Renal pelvis (tissue), 4 donors: ENCODE measurements around the gene RTN1. TPM values are rescaled to one million over a fixed set of nuclear protein-coding genes. Genes with fewer than 3 reads are reported as not detected.
A peak's percentile ranks its signal among the peaks of the same experiment; 100 is the strongest.

ENCODE experiments used
- DNase-seq: peaks from one replicate; pipeline ENCODE4 v3.0.0-alpha.2; 2013
- polyA plus RNA-seq, 3 donors: library from polyadenylated mRNA; unstranded; fragments of 120-200 nt; gene quantifications; one replicate each; pipeline ENCODE4 v1.2.1, GENCODE V29; 2013; ENCODE audit not compliant: insufficient read length in 3 of 3

RTN1 gene
- polyA plus RNA-seq, 3 donors: 2.5 to 4.3 (median 2.9) TPM

DNA sequence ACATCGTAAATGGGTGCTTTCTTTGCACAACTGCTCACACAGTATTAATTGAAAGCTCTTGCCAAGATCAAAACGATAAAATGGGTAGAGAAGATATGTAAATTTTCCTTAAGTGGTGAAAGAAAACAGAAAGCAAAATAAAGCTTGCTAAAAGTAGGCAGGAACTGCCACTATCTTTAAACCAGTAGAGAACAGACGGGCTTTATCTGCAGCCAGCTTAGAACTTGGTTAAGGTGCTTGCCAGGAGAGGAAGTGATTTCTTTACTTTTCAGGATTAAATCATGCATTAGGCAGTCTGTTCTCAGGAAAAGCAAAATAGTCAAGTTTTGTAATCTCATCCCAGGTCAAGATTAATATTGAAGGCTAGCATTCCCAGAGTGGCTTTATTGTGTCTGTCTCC is 237.1 kb downstream of the RTN1 start:
- no peak for DNase-seq

GRCh38 chr14:59632381-59632780 is 238.2 kb downstream of the RTN1 start:
- no peak for DNase-seq

DNA sequence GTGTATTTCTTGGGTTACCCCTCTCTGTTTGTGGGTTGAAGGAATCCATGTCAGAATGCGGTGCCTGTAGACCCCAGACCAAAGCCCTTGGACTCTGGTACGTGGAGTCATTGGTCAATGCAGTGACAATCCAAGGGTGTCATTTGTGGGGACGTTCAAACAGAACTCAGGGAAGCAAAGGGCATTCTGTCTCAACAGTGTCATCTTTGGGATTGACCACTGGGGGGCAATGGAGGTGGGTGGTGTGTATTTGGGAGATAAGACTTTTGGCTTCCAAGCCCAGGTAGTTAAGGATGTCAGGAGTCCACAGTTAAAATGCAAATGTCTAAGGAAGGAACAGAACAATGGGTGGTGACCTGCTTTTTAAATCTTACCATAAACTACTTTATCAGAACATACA is 239.3 kb downstream of the RTN1 start:
- no peak for DNase-seq

DNA sequence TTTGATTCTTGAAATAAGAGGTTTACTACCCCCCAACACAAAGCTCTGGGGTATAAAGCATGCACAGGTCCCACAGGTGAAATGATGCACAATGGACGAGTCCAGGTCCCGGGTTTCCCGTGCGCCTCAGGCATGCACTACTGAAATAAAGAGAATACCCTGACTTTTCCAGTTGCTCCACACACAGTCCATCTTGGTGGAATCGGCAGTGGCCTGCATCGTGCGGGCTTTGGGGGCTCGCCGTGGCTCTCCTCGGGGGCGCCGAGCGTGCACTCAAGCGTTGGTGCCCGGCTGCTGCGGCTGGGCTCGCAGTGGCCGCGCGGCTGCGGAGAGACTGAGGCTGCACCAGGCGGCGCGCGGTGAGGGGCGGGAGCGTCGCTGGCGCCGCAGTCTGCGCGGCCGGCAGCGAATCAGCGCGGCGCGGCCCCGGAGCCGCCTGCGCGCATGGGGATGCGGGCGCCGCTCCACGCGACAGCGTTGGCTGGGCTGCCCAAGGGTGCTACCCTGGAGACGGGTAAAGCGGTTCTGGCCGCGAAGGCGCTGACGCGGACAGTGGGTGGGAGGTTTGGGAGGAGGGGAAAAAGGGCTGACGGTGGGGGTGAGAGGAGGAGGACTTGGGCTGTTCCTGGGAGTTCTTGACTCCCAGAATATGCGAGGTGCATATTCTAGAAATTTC is 240.2 kb downstream of the RTN1 start:
- DNase-seq: peak; percentile 12

- DNase-seq: no peak
Observed at GRCh38 chr14:59629444-59630287, 240.9 kb downstream of the RTN1 start.

DNA sequence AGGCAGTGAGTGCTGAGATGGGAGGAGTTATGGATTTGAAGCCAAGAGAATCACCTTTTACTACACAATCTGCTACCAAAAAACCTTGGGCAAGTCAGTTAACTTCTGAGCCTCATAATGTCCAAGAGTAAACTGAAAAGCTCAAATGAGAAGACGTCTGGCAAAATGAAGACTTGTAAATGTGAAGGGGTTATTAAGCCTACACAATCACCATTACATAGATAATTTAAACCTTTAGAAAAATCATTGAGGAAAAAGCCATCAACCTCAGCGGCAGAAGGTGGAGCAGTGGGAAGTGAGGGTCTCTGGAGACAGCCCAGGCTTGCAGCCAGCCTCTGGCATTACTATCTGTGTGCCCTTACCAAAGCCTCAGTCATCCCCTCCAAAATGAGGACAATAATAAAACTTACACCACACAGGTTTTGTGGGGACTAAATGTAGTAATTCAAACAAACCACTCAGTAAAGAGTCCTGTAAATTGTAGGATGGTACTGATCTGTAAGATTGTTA is 243.5 kb downstream of the RTN1 start:
- DNase-seq: no peak

DNA sequence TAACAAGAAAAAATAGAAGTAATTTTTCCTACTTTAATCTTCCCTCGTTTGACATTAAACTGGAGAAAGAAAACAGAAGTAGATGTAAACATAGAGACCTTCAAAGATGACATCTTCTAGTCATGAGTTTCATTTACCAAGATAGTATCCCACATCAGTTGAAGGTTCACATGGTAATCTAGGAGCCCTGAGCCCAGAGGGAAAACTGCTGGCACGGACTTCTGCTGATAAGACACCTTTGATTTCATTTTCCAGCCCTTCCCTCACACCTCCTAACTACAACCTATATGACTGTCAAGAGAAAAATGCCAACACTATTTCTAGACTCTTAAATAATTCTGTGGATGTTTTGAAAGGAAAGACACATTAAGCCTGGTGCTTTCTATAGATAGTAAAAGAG is 247.9 kb downstream of the RTN1 start:
- DNase-seq: no peak

GRCh38 chr14:59619061-59619460 is 251.5 kb downstream of the RTN1 start:
- no peak for DNase-seq

DNA sequence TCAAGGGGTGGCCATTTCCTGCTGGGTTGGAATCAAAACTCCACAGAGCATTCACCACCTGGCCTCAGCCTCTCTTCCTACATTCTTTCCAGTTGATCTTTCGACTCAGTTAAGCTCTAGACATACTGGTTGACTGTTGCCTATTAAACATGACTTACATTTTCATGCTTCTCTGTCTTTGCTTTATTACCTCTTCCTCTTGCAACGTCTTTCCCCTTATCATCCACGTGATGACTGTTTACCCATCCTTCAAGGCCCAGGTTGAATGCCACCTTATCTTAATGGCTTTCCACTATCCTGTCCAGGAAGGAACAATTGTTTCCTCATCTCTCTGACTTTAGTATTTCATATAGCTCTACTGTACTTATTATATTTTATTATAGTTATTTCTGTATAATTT is 269.5 kb downstream of the RTN1 start:
- no peak for DNase-seq

- no peak for DNase-seq
Observed at GRCh38 chr14:59600211-59600945, 270.2 kb downstream of the RTN1 start.

GRCh38 chr14:59595071-59595470 is 275.5 kb downstream of the RTN1 start:
- no peak for DNase-seq

GRCh38 chr14:59591641-59592370 is 278.8 kb downstream of the RTN1 start:
- DNase-seq: no peak

GRCh38 chr14:59588101-59588500 is 282.5 kb downstream of the RTN1 start:
- no peak for DNase-seq

GRCh38 chr14:59585891-59586554 is 284.6 kb downstream of the RTN1 start:
- DNase-seq: no peak

DNA sequence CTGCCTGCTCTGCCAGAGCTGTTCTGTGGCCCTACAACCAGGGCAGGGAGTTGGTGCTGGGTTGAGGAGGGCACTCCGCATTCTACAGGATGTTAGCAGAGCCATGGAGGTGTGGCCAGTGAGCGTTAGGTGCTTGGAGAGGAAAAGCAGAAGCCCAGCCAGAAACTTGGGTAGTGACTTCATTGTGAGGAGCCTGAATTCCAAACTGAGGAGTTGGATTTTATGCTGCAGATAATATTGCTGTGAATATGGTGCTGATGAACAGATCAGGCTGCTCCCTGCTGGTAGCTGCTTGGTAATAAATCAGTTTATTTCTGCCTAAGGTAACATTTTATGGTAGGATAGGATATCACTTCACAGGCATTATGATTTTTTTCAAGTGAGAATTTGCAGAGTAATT is 286.8 kb downstream of the RTN1 start:
- DNase-seq: no peak

DNA sequence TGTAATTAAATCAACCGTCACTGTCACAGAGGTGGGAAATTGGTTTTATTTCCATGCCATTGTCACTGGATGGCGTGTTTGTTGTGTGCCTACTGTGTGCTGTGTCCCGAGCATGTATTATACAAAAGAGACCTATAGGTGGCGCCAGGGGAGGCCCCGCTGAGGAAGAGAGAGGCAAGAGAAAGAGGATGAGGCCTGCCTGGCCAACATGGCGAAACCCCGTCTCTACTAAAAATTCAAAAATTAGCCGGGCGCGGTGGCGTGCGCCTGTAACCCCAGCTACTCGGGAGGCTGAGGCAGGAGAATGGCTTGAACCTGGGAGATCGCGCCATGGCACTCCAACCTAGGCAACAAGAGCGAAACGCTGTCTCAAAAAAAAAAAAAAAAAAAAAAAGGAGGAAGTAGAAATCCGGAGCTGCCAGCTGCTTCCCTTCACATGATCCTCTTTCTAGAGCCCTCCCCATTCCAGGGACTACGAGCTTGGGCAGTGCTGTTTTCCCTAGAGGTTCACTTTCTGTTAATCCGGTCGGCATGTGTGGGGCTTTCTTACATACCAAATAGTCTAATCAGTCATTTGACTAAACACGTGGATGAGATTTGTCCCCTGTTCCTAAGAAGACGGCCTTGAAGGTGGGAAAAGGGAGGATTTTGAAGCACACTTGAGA is 287.6 kb downstream of the RTN1 start:
- no peak for DNase-seq

GRCh38 chr14:59582161-59582560 is 288.4 kb downstream of the RTN1 start:
- DNase-seq: no peak

- no peak for DNase-seq
Observed at GRCh38 chr14:59580911-59581310, 289.7 kb downstream of the RTN1 start.

DNA sequence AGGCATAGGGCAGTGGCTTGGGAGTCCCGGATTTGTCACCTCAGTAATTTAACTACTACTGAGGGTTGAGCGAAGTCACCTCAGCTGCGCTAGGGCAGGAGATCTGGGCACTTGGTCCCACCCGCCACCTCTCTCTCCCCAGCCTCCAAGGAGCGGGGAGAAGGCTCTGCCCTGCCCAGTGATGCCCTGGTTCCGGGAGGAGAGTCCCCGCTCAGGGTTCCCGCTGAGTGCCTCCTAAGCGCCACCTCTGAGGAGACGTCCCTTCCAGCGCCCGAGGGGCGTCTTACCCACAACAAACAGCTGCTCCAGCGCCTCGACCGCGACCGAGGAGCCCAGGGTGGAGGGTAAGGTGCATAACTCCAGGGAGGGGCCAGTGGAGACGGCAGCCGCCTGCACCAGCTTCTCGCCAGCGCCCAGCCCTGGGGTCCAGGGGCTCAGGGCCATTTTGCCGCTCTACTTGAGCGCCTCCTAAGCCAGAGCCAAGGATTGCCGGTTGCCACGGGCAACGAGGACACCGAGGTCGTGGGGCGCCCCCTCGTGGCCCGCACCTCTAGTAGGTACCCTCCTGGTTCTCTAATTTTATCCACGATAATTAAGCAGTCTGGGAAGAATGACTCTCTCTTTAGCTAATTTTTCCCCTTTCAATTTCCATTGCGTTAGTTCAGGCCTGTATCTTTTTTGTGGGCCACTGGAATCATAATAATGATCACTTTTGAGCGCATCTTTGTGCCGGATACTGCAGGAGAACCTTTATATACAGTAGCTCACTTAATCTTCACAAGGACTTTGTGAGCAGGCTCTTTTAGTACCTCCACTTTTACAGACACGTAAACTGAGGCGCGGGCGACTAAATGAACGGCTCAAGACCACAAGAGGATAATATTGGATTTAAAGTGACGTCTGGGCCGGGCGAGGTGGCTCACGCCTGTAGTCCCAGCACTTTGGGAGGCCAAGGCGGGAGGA is 294.0 kb downstream of the RTN1 start, which contains the start of gene CCDC175:
Gene CCDC175 (minus strand): TSS at position 481 of the 963 bp plus-strand sequence. CDS start 37 bp downstream, at position 444.
- DNase-seq: peak; percentile 91
